ENCODE data around the gene CES1. TPM values are rescaled to one million over a fixed set of nuclear protein-coding genes. Genes with fewer than 3 reads are reported as not detected.
A peak's percentile ranks its signal among the peaks of the same experiment; 100 is the strongest.
"Not testable (repeated sequence)": the region's sequence is repeated elsewhere in the genome, so short reads cannot be mapped to it uniquely, and the experiment has no call there.

Gene CES1
- total RNA-seq, 2 donors from 2014 or later, result not detected

DNA sequence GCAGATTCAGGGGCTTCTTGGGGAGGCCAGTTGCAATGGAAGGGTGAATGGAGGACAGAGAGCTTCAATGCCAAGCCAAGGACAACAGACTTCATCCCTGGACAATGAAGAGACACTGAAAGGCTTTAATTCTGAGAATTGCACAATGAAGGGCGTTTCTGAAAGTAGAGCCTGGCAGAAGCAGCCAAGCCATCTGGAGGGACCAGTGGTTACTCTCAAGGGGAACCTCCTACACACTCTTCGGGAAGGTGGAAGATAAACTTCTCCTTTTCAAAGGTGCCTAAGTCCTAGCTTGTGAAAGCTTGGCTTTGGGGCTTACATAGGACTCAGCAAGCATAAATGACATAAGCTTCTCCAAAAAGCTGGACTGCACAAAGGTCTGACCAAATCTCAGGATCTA lies 6.2 kb upstream of the CES1 start:
- no peak for ATAC-seq
- no peak overlapping the region for H3K27ac Mint-ChIP-seq
- no peaks in the 10 kb centered on the region for H3K36me3 Mint-ChIP-seq
- DNase-seq (ENCODE audit: low spot score in 2 of 2), result no peak
- no peaks in the 10 kb centered on the region for H3K9me3 Mint-ChIP-seq

DNA sequence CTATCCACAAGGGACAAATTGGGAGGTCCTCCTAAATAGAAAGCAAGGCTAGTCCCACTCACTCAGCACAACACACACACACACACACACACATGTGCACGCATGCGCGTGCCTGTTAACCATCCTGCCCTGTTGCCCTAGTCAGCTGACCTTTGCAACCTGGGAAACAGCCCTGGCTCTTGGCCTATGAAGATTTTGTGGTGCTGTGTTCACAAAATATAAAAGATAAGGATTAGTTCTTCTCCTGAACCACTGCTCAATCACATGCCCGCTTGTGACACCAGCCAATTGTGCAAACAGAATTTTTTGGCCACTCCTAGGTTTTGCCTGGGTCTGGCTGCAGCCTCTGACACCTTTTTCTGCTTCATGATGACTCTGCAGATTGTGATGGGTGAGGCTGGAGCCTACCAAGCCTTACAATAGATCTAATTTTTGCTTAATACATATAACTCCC lies 3.3 kb upstream of the CES1 start:
- H3K27ac Mint-ChIP-seq, result no peak overlapping the region
- no peaks in the 10 kb centered on the region for H3K36me3 Mint-ChIP-seq
- DNase-seq (ENCODE audit: low spot score in 2 of 2) (no peak), ATAC-seq (no peak)
- H3K9me3 Mint-ChIP-seq, result no peaks in the 10 kb centered on the region

DNA sequence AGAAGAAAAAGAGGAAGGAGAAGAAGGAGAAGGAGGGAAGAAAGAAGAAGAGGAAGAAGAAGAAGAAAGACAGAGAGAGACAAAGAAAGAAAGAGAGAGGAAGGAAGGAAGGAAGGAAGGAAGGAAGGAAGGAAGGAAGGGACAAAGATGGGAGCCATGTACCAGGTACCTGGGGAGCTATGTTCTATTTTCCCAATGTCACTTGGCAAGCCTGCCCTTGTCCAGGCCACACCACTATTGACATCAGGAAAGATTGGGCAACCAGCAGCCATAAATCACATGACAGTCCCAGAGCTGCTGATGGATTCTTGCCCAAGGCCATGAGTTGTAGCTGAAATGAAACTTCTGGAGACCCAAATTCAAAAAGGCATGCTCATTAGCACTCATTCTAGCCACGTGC lies 2.7 kb upstream of the CES1 start:
- DNase-seq (ENCODE audit: low spot score in 2 of 2) (no peak), ATAC-seq (no peak)
- H3K27ac Mint-ChIP-seq, result no peak overlapping the region
- H3K36me3 Mint-ChIP-seq, result no peaks in the 10 kb centered on the region
- no peaks in the 10 kb centered on the region for H3K9me3 Mint-ChIP-seq

DNA sequence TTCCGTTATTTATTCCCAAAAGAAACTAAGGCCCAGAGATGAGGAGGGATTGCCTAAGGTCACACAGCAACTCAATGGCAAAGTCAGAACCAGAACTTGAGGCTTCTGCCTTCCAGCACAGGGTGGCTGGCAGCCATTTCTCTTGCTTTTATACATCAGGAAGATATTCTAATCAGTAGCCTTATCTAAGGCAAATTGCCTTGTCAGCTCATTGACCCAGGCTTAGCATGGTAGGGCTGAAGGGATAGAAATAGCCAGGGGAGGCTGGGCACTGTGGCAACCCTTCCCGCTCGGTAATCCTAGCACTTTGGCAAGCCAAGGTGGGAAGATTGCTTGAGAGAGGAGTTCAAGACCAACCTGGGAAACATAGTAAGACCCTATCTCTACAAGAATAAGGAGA lies 2.3 kb upstream of the CES1 start:
- ATAC-seq; H3K27ac Mint-ChIP-seq; H3K9me3 Mint-ChIP-seq; H3K36me3 Mint-ChIP-seq; DNase-seq (ENCODE audit: low spot score in 2 of 2): not testable (repeated sequence)

DNA sequence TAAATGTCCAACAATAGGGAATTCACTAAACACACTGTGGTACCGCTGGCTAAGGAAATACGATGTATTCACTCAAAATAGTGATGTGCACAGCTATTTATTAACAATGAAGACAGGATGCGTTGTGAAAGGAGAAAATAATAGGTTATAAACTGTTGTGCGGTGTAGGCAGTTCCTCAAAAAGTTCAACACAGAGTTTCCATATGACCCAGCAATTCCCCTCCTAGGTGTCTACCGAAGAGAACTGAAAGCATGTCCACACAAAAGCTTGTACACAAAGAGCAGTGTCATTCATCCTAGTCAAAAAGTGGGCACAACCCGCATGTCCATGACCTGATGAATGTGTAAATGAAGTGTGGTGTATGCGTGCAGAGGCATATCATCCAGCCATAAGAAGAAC lies 1.2 kb upstream of the CES1 start:
- no peak for ATAC-seq
- DNase-seq (ENCODE audit: low spot score in 2 of 2), result no peak
- no peaks in the 10 kb centered on the region for H3K9me3 Mint-ChIP-seq
- no peak overlapping the region for H3K27ac Mint-ChIP-seq
- H3K36me3 Mint-ChIP-seq, result no peaks in the 10 kb centered on the region

DNA sequence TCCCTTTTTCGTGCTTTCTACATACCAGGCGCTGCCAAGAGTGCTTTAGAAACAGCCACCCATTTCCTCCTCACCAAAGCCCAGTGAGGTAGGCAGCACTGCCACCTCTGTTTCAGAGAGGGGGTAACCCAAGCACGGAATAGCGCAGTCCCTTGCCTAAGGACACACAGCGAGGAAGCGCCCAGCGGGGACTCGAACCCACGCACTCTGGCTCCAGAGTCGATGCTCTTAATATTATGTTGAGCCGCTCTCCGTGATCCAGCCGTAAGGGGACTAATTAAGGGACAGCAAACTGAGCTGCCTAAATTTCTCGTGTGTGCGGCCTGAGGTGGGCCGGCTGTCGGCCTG lies 497 bp downstream of the CES1 start:
- DNase-seq (ENCODE audit: low spot score in 2 of 2), result no peak
- Mint-ChIP-seq H3K36me3 (no peaks in the 10 kb centered on the region), H3K9me3 (no peaks in the 10 kb centered on the region), H3K27ac (no peak overlapping the region)
- no peak for ATAC-seq

DNA sequence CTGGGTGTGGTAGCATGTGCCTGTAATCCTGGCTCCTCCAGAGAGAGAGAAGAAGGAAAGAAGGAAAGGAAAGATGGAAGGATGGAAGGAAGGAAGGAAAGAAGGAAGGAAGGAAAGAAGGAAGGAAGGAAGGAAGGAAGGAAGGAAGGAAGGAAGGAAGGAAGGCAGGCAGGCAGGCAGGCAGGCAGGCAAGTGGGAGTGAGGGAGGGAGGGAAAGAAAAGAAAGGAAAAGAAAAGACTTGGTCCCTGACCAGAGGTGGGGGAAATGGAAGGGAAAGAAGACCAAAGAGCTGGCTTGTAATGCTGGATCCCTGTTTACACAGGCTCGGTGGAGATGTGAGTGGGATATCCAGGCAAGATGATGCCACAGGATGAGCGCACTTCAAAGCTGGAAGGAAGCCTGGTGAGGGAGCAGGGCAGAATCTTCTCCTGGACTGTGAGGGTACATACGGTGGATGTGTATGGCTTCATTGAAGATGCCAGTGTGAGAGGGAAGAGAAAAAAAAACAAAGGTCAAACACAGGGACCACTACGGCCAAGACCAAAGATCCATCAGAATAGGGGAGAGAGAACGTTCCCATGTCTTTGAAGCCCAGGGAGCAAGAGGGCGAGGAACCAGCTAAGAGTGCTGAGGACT lies 2.1 kb downstream of the CES1 start:
- ATAC-seq (no peak), DNase-seq (ENCODE audit: low spot score in 2 of 2) (no peak)
- H3K27ac Mint-ChIP-seq, result peak overlapping the region; percentile 6 to 78
- no peaks in the 10 kb centered on the region for H3K36me3 Mint-ChIP-seq
- no peaks in the 10 kb centered on the region for H3K9me3 Mint-ChIP-seq

DNA sequence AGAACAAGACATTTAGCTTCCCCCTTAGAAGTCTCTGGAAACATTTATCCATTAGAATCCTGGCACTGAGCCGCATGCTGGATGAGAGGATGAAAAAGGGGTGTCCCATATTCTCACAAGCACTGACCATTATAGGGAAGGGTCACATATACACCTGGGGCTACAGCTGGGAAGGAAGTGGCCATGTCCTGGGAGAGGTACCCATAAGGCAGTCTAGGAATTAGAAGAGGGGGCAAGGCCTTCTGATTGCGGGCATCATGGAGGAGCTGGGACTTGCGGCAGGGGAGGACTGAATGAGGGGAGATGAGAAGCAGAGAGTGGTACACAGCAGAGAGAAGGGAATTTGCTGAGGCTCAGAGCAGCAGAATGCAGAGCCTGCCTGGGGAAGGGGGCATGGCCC lies 3.7 kb downstream of the CES1 start:
- H3K9me3 Mint-ChIP-seq; H3K36me3 Mint-ChIP-seq; H3K27ac Mint-ChIP-seq; ATAC-seq; DNase-seq (ENCODE audit: low spot score in 2 of 2): not testable (repeated sequence)

DNA sequence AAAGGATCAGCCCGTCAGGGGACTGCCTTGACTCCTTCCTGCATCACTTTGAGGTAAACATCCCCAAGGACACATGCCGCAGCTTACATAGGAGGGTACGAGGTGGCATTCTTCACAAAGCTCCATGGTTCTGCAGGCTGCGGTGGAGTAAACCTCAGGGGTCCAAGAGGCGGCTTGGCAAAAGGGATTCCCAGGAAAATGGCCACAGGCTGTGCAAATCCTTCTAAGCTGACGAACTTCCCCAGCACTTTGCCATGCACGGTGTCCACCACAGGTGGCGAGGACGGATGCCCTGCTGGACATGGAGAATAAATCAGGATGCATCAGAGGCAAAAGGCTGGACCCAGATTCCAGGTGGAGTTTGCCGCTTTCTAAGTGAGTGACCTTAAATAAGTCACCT lies 4.2 kb downstream of the CES1 start:
- no peaks in the 10 kb centered on the region for H3K36me3 Mint-ChIP-seq
- ATAC-seq (no peak), DNase-seq (ENCODE audit: low spot score in 2 of 2) (no peak)
- H3K27ac Mint-ChIP-seq, result no peak overlapping the region
- H3K9me3 Mint-ChIP-seq, result no peaks in the 10 kb centered on the region

DNA sequence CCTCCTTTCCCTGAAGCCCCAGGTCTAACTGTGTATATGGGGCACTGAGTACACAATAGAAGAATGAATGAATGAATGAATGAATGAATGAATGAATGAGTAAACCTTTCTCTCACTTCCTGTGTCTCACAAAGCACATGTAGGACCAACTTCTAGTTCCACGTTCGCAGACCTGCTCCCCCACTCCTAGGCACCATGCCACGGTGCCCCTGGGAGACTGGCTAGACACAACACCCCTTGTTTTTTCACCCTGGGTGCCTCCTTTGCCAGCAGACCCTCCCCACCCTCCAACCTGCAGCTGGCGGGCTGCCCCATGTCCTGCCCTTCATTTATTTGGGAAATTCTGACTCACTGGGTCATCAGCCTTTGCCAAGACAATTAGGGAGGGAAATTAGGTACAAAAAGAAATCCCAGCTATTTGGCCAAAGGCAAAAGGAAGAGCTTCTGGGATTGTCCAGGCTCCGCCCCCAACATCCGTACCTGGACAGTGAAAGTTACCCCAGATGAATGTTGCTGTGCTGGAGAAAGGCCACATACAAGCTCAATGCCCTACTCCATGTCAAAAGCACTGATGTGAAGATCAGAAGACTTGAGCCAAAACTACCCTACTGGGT lies 7.7 kb downstream of the CES1 start:
- Mint-ChIP-seq H3K9me3 (no peaks in the 10 kb centered on the region), H3K27ac (no peak overlapping the region), H3K36me3 (no peaks in the 10 kb centered on the region)
- DNase-seq (ENCODE audit: low spot score in 2 of 2), result no peak
- no peak for ATAC-seq

DNA sequence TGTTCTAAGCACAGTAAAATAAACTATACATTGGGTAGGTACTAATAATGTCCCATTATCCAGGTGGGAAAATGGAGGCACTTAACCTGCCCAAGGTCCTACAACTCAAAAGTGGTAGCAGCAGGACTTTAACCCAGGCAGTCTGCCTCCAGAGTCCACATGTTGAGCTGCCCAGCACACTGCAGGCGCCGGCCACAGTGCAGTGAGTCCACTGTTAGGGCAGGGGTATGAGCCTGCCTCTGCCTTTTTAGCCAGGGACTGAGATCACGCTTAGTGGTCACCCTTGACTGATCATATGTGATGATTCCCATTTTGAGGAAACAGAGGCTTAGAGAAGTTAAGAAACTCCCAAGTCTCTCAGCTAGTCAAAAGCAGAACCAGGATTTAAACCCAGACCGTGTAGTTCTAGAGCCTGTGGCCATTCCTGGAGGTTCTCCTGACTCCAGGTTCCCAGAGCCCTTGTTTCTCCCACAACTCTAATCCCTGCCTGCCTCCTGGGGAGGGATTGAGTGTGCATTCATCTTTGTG lies 8.4 kb downstream of the CES1 start:
- H3K27ac Mint-ChIP-seq, result no peak overlapping the region
- no peak for ATAC-seq
- H3K9me3 Mint-ChIP-seq, result no peaks in the 10 kb centered on the region
- no peaks in the 10 kb centered on the region for H3K36me3 Mint-ChIP-seq
- DNase-seq (ENCODE audit: low spot score in 2 of 2), result no peak

DNA sequence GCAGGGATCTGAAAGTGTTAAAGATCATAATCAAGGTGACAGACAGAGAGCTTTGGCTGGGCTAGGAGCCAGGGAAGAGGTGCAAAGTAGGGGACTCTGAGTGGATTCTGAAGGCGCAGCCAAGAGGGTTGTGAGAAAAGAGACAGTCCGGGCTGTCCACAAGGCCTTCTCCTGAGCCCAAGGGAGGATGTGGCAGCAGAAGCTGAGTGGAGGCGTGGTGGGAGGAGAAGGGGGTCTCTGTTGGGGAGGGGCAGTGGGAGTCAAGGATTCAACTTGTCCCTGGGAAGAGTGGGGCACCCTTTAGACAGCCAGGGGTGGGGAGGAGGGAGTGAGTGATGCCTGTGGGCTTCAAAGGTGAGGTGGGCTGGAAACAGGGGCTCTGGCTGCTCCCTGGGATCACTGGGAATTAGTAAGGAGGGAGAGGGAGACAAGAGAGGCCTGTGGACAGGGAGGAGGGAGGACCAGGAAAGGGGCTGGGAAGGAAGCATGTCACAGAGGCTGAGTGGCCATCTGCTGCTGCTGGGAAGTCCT lies 10.6 kb downstream of the CES1 start:
- ATAC-seq (no peak), DNase-seq (ENCODE audit: low spot score in 2 of 2) (no peak)

DNA sequence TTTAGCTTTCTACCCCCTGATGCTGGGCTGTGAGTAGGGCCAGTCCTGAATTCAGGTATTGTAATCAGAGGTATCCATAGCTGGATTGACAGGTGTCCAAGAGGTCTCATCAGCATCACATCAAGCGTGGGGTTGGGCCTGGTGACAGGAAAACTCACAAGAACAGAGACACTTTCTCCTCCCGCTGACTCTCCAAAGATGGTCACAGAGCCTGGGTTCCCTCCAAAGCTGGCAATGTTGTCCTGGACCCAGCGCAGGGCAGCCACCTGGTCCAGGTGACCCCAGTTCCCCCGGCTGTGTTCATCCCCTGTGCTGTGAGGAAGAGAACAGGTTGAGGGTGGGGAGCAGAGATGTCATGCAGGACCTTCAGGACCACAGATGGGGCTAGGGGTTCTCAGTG lies 11.7 kb downstream of the CES1 start:
- ATAC-seq, result no peak
- H3K27ac Mint-ChIP-seq, result no peak overlapping the region
- no peak for DNase-seq (ENCODE audit: low spot score in 2 of 2)
- H3K9me3 Mint-ChIP-seq, result no peaks in the 10 kb centered on the region
- no peaks in the 10 kb centered on the region for H3K36me3 Mint-ChIP-seq

More for the DNA sequence above, 10.6 kb downstream of the CES1 start:
- no peaks in the 10 kb centered on the region for H3K9me3 Mint-ChIP-seq
- H3K36me3 Mint-ChIP-seq, result no peaks in the 10 kb centered on the region
- H3K27ac Mint-ChIP-seq, result no peak overlapping the region

DNA sequence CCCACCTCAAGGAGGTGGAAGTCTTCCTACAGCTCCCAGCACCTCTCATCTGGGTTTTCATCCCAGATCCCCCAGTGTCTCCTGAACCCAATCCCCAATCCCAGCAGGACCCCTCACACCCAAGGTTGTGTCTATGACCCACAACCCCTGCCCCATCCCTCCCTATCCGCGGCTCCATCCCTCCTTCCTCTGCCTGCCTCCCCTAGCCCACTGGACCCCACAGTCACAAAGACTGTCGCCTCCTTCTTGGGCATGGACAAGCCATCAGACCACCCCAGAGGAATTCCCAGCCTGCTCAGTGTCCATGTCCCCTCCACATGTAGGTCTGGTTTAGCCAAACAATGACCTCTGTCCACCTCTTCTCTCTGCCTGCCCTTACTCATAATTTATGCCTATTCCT lies 12.3 kb downstream of the CES1 start:
- DNase-seq (ENCODE audit: low spot score in 2 of 2), result no peak
- H3K9me3 Mint-ChIP-seq, result no peaks in the 10 kb centered on the region
- ATAC-seq, result no peak
- H3K36me3 Mint-ChIP-seq, result no peaks in the 10 kb centered on the region
- H3K27ac Mint-ChIP-seq, result no peak overlapping the region

DNA sequence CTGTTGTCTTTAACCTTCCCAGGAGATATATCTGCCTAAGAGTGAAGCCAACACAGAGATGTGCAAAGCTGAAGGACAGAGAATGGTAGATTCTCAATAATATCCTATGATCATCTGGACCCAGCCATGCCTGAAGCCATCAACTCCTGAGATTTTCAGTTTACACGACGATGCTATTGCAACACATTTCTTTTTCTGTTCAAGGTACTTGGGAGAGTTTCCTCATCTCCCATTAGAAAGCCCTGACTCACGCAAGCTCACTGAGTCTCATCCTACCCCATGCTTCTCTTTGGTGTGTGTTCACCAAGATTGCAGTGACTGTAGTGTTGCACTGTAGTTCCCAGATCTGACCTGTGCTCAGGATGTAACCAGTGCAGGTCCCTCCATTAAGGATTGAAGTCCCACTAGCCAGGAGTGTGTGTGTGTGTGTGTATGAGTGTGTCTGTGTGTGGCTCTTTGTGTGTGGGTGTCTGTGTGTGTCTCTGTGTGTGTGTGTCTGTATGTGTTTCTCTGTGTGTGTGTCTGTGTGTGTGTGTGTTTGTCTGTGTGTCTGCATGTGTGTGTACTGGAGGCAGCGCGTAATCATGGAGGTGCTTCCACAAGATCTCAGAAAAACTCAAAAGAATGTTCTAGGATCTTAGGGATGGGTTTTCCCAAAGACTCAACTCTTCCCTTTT lies 15.5 kb downstream of the CES1 start:
- ATAC-seq (no peak), DNase-seq (ENCODE audit: low spot score in 2 of 2) (no peak)
- Mint-ChIP-seq H3K36me3 (no peaks in the 10 kb centered on the region), H3K27ac (no peak overlapping the region), H3K9me3 (no peaks in the 10 kb centered on the region)

DNA sequence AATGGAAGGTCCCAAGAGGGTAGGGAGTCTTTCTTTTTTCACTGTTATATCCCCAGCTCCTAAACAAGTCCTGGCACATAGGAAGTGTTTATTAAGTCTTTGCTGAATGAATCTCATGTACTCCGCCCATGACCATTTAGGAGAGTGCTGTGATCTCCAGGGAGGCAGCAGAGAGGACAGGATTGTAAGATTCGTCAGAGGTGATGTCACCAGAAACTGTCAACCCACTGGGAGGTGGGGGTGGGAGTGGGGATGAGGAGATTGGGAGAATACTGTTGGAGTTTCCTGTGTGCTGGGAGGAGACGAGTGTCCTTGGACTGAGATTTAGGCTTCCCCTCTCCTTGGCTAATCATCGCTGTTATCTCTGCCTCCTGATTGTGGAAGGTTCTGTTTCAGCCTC lies 16.7 kb downstream of the CES1 start:
- H3K27ac Mint-ChIP-seq; H3K36me3 Mint-ChIP-seq; DNase-seq (ENCODE audit: low spot score in 2 of 2); H3K9me3 Mint-ChIP-seq; ATAC-seq: not testable (repeated sequence)

DNA sequence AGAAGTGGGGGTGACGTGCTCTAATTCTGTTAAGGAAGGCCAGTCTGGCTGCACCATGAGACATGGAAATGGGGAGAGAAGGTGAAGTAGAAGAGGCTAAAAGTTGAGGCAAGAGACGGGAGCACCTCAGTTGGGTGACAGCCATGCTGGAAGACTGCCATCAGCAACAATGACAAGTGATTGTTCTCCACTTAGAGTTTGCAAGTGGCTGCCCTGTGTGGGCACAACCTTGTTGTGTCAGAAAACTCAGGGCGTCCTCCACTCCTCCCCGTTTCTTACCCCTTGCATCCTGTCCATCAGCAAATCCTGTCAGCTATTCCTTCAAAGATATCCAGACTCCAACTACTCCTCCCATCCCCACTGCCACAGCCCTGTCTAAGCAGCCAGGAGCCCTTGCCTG lies 17.6 kb downstream of the CES1 start:
- no peak overlapping the region for H3K27ac Mint-ChIP-seq
- no peaks in the 10 kb centered on the region for H3K9me3 Mint-ChIP-seq
- no peaks in the 10 kb centered on the region for H3K36me3 Mint-ChIP-seq
- ATAC-seq, result no peak
- DNase-seq (ENCODE audit: low spot score in 2 of 2), result no peak

DNA sequence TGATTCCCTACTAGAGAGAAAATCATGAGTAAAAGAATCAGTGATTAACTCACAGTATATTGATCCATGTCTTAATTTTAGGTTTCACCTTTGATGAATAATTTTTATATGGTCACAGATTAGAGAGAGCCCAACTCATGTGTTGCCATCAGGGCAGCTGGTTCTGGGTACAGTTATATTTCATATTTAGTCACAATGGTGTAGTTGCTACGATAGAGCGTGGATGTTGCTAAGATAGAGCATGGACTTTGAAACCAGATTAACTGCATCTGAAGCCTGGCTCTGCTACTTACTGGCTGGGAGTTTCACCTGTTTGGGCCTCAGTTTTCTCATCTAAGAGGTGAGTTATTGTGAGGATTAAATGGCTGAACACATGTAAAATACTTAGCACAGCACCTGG lies 18.7 kb downstream of the CES1 start:
- not testable (repeated sequence) for H3K36me3 Mint-ChIP-seq; H3K9me3 Mint-ChIP-seq; H3K27ac Mint-ChIP-seq; ATAC-seq; DNase-seq (ENCODE audit: low spot score in 2 of 2)
